Measurements from ENCODE around the gene EIF2B4. TPM values are rescaled to one million over a fixed set of nuclear protein-coding genes. Genes with fewer than 3 reads are reported as not detected.

Gene EIF2B4
- total and polyA plus RNA-seq, 2 of the 13 experiments (the other 11 are each of a cell fraction or from before 2014, with no cell fraction given), result 91.5 to 96.4 TPM

GRCh38 chr2:27378096-27378808 is 8.1 kb upstream of the EIF2B4 start:
- POLR2A ChIA-PET, result interaction anchor here (1.2 to 5.1 kb wide), 5 partner anchors 15 to 118 kb away, joined by 3 to 34 read pairs (median 18); partner anchors contain the start of genes GTF3C2, MPV17 and PPM1G
- ATAC-seq (peak; percentile 3), DNase-seq (ENCODE audit: low spot score) (peak; percentile 25), FAIRE-seq (no peak)
- Histone ChIP-seq H3K4me3 (replicated peaks in 1 of 3; ENCODE audit: insufficient read depth in 1 of 3, low read depth in 2 of 3, low read length in 3 of 3) (no peak overlapping the region), H3K4me2 (ENCODE audit: low read depth, low read length) (no peak overlapping the region), H3K79me2 (ENCODE audit: insufficient read depth, low read length) (peaks cover 6% of the 10 kb centered on the region), H3K9me3 (ENCODE audit: low read length) (no peaks in the 10 kb centered on the region), H3K27me3 (ENCODE audit: control insufficient read depth in 1 of 2, insufficient read depth in 2 of 2, low read length in 2 of 2) (no peaks in the 10 kb centered on the region), H2AFZ (ENCODE audit: low read length) (no peak overlapping the region), H4K20me1 (ENCODE audit: insufficient read depth, low read length) (peaks cover 3% of the 10 kb centered on the region; the same call in 1 of the 2 replicates), H3K27ac (ENCODE audit: extremely low read length, insufficient read depth, low read length) (peak overlapping the region; percentile 85), H3K4me1 (ENCODE audit: insufficient read depth, low read length) (peaks cover 27% of the 10 kb centered on the region), H3K9ac (ENCODE audit: insufficient read depth, low read depth, low read length) (no peak overlapping the region), H3K36me3 (replicated peaks in 1 of 2; ENCODE audit: control insufficient read depth in 1 of 2, insufficient read depth in 2 of 2, low read length in 2 of 2) (peaks cover 48 to 70% of the 10 kb centered on the region in 2 experiments)
- BruUV-seq (replicated peaks), result no TSS peak
- CTCF ChIA-PET (ENCODE audit: low intra/inter-chr PET ratio, low total read pairs), result interaction anchor here (0.8 kb wide), 1 partner anchor 57 kb away, joined by 3 read pairs; no protein-coding TSS in a partner anchor
- in situ Hi-C loops (cut with HindIII; ENCODE audit: extremely low pct_ligation_motif_present, low pct_unique_long_range_greater_than_20kb), result no loop called here
- intact Hi-C loops (cut with micrococcal nuclease; ENCODE audit: unreplicated experiment), result loop anchor here (1.0 to 10.0 kb wide), 2 partner anchors 57 to 123 kb away; no protein-coding TSS in a partner anchor
- WGBS (ENCODE audit: low lambda C conversion rate), result 94% methylated on average over 29 of the region's 29 CpGs
- TF ChIP-seq, protein P1, sequence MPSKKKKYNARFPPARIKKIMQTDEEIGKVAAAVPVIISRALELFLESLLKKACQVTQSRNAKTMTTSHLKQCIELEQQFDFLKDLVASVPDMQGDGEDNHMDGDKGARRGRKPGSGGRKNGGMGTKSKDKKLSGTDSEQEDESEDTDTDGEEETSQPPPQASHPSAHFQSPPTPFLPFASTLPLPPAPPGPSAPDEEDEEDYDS (CRISPR knock-in tag; IDR thresholded peaks at IDR 0.05), result no peak
- TF ChIP-seq ZSCAN29 (CRISPR knock-in tag; conservative IDR thresholded peaks at IDR 0.05) (0 out of 2 replicates have a peak, but pooled peaks have one; percentile 31), KDM5B (CRISPR knock-in tag; IDR thresholded peaks at IDR 0.05; ENCODE audit: borderline replicate concordance) (peak; percentile 19; the same call in 1 of the 2 replicates), REL (CRISPR knock-in tag; conservative IDR thresholded peaks at IDR 0.05) (peak; percentile 61; the same call in 1 of the 2 replicates), ZNF589 (CRISPR knock-in tag; conservative IDR thresholded peaks at IDR 0.05) (no peak; the same call in 1 of the 2 replicates), NR2C2 (CRISPR knock-in tag; IDR thresholded peaks at IDR 0.05; ENCODE audit: borderline replicate concordance) (0 out of 2 replicates have a peak, but pooled peaks have one; percentile 26), POLR2G (IDR thresholded peaks at IDR 0.05; ENCODE audit: low read depth, low read length) (peak; percentile 22; the same call in 1 of the 2 replicates), SMC3 (IDR thresholded peaks at IDR 0.05; ENCODE audit: low read length) (peak; percentile 22; the same call in 1 of the 2 replicates), MXD1 (CRISPR knock-in tag; IDR thresholded peaks at IDR 0.05) (peak; percentile 26; the same call in 1 of the 2 replicates), PAWR (CRISPR knock-in tag; IDR thresholded peaks at IDR 0.05; ENCODE audit: borderline replicate concordance) (no peak), ZFP36 (IDR thresholded peaks at IDR 0.05; ENCODE audit: borderline replicate concordance, low read depth, low read length, partially characterized antibody) (no peak), NFE2L1 (CRISPR knock-in tag; IDR thresholded peaks at IDR 0.05; ENCODE audit: borderline replicate concordance) (no peak), KDM2A (CRISPR knock-in tag; IDR thresholded peaks at IDR 0.05; ENCODE audit: borderline replicate concordance, low read depth) (peak; percentile 48; the same call in 1 of the 2 replicates)
- TF ChIP-seq, protein P2, sequence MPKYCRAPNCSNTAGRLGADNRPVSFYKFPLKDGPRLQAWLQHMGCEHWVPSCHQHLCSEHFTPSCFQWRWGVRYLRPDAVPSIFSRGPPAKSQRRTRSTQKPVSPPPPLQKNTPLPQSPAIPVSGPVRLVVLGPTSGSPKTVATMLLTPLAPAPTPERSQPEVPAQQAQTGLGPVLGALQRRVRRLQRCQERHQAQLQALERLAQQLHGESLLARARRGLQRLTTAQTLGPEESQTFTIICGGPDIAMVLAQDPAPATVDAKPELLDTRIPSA (CRISPR knock-in tag; IDR thresholded peaks at IDR 0.05; ENCODE audit: borderline replicate concordance), result no peak
- TF ChIP-seq, protein P3, sequence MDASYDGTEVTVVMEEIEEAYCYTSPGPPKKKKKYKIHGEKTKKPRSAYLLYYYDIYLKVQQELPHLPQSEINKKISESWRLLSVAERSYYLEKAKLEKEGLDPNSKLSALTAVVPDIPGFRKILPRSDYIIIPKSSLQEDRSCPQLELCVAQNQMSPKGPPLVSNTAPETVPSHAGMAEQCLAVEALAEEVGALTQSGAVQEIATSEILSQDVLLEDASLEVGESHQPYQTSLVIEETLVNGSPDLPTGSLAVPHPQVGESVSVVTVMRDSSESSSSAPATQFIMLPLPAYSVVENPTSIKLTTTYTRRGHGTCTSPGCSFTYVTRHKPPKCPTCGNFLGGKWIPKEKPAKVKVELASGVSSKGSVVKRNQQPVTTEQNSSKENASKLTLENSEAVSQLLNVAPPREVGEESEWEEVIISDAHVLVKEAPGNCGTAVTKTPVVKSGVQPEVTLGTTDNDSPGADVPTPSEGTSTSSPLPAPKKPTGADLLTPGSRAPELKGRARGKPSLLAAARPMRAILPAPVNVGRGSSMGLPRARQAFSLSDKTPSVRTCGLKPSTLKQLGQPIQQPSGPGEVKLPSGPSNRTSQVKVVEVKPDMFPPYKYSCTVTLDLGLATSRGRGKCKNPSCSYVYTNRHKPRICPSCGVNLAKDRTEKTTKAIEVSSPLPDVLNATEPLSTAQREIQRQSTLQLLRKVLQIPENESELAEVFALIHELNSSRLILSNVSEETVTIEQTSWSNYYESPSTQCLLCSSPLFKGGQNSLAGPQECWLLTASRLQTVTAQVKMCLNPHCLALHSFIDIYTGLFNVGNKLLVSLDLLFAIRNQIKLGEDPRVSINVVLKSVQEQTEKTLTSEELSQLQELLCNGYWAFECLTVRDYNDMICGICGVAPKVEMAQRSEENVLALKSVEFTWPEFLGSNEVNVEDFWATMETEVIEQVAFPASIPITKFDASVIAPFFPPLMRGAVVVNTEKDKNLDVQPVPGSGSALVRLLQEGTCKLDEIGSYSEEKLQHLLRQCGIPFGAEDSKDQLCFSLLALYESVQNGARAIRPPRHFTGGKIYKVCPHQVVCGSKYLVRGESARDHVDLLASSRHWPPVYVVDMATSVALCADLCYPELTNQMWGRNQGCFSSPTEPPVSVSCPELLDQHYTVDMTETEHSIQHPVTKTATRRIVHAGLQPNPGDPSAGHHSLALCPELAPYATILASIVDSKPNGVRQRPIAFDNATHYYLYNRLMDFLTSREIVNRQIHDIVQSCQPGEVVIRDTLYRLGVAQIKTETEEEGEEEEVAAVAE (CRISPR knock-in tag; IDR thresholded peaks at IDR 0.05; ENCODE audit: borderline replicate concordance), result no peak
- TF ChIP-seq, protein P4, sequence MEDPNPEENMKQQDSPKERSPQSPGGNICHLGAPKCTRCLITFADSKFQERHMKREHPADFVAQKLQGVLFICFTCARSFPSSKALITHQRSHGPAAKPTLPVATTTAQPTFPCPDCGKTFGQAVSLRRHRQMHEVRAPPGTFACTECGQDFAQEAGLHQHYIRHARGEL (CRISPR knock-in tag; IDR thresholded peaks at IDR 0.05), result 0 out of 2 replicates have a peak, but pooled peaks have one; percentile 27
